GM21381 (cell line): Measurements from ENCODE around the gene B4GALNT1.
A peak's percentile ranks its signal among the peaks of the same experiment; 100 is the strongest.
"Not testable (repeated sequence)": the region's sequence is repeated elsewhere in the genome, so short reads cannot be mapped to it uniquely, and the experiment has no call there.

Source experiments
- ATAC-seq: cut with Tn5 transposase; IDR thresholded peaks from one replicate; pipeline ENCODE4 v1.9.1; 2021; ENCODE audit warnings: mild to moderate bottlenecking, moderate library complexity; ENCODE audit not compliant: unreplicated experiment

B4GALNT1 gene

GRCh38 chr12:57588951-57589610 is 43.9 kb downstream of the B4GALNT1 start:
- not testable (repeated sequence) for ATAC-seq

GRCh38 chr12:57586832-57587429 is 46.1 kb downstream of the B4GALNT1 start:
- ATAC-seq: no peak

DNA sequence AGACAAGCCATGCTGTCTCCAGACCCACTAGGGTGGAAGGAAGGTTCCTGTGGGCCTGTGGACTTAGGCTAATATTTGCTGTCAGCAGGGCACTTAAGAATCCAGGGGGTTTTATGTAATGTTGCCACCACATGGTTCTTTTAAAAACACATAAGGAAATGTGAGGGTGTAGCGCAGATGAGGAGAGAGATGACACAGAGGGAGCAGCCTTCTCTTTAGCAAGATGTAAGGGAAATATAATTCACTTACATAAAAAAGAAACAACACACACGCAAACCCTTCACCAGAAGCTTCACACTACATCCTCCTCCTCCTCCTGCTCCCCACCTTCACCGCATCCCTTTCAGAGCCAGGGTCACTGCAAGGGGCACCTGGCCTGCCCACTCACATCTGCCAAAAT is 46.9 kb downstream of the B4GALNT1 start:
- ATAC-seq: no peak

- ATAC-seq: no peak
Observed at GRCh38 chr12:57585156-57585555, 47.8 kb downstream of the B4GALNT1 start.

GRCh38 chr12:57584690-57585089 is 48.3 kb downstream of the B4GALNT1 start:
- ATAC-seq: no peak

GRCh38 chr12:57584050-57584449 is 49.0 kb downstream of the B4GALNT1 start:
- no peak for ATAC-seq

- peak; percentile 91 for ATAC-seq
Observed at GRCh38 chr12:57583008-57583831, 49.8 kb downstream of the B4GALNT1 start.

DNA sequence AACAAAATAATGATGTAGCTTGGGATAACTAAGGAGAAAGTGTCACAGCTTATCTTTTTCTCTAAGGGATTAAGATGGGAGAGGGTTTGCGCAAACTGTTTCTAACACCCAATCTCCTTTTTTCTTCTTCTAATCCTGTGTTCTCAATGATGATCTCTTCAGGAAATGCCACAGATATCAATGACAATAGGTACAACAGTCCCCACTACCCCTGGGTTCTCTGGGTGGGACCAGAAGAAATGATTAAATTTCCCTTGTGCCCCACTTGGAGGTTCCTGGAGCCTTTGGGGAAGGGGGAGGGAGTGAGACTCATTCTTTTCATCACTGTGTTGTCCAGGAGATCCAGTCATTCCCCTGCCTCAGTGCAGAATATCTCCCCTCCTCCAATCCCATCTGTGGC is 50.6 kb downstream of the B4GALNT1 start:
- no peak for ATAC-seq

- ATAC-seq: no peak
Observed at GRCh38 chr12:57581802-57582201, 51.2 kb downstream of the B4GALNT1 start.

- ATAC-seq: no peak
Observed at GRCh38 chr12:57580466-57580795, 52.6 kb downstream of the B4GALNT1 start.

GRCh38 chr12:57579677-57580465 is 53.1 kb downstream of the B4GALNT1 start:
- no peak for ATAC-seq

GRCh38 chr12:57579011-57579410 is 54.0 kb downstream of the B4GALNT1 start:
- no peak for ATAC-seq

DNA sequence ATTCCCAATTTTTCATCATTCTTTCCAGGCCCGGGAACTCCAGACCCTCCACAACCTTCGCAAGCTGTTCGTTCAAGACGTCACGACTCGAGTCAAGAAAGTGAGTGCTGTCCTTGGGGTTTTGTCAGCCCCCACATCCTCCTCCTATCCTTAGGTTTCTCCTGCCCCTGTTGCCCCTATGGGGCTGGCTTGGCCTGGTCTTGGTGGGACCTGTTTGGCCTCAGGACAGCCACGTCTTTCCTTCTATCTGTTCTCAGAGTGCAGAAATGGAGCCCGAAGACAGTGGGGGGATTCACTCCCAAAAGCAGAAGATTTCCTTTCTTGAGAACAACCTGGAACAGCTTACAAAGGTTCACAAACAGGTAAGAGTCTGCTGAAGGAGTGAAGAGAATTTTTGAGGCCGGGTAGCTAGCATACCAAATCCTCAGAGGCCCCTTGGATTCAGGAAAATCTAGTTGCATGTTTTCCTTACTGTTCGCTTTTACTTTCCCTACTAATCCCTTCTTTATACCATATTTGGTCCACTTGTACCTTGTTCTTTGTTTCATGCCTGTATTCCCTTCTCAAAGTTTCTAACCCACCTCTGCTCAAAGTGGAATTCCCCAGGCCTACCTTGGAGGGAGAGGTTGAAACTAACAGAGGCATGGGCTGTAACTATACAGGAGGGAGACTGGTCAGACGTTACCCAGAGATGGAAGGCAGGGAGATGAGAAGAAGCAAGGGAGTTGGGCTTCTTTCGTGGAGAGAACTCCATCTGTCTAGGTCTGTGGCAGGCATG is 54.8 kb downstream of the B4GALNT1 start:
- ATAC-seq: no peak

GRCh38 chr12:57576613-57577160 is 56.3 kb downstream of the B4GALNT1 start:
- ATAC-seq: no peak
